KBM-7 (cell line): ENCODE results near the gene PCNX2.
"Not testable (repeated sequence)": the region's sequence is repeated elsewhere in the genome, so short reads cannot be mapped to it uniquely, and the experiment has no call there.

Experiments
- DNase-seq: peaks from one replicate; pipeline ENCODE4 v3.0.0-alpha.2; 2015
- in situ Hi-C: fragments of 300-500 bp; cut with MboI; formaldehyde crosslinking; loops from 2 replicates; pipeline ENCODE4 v1.14.3; 2020; ENCODE audit warnings: low sequenced_read_pairs, low pct_unique_long_range_greater_than_20kb, mixed read lengths

The PCNX2 gene

DNA sequence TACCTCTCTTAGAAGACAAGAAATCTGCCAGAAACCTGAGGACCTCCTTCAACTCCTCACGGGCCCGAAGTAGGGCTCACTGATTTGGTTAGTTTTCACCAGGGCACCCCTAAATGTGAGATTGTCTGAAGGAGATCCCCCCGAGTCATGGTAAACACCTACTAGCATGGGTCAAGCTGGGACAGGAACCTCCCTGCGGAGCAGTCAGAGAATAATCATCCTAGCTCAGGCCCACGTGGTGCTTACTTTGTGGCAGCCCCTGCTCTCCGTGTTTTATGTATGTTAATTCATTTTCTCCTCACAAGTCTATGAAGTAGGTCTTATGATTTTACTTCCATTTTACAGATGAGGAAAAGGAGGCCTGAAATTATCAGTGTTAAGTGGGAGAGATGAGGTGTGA, 206.9 kb downstream of the PCNX2 start:
- DNase-seq: no peak
- in situ Hi-C loops: no loop called here

DNA sequence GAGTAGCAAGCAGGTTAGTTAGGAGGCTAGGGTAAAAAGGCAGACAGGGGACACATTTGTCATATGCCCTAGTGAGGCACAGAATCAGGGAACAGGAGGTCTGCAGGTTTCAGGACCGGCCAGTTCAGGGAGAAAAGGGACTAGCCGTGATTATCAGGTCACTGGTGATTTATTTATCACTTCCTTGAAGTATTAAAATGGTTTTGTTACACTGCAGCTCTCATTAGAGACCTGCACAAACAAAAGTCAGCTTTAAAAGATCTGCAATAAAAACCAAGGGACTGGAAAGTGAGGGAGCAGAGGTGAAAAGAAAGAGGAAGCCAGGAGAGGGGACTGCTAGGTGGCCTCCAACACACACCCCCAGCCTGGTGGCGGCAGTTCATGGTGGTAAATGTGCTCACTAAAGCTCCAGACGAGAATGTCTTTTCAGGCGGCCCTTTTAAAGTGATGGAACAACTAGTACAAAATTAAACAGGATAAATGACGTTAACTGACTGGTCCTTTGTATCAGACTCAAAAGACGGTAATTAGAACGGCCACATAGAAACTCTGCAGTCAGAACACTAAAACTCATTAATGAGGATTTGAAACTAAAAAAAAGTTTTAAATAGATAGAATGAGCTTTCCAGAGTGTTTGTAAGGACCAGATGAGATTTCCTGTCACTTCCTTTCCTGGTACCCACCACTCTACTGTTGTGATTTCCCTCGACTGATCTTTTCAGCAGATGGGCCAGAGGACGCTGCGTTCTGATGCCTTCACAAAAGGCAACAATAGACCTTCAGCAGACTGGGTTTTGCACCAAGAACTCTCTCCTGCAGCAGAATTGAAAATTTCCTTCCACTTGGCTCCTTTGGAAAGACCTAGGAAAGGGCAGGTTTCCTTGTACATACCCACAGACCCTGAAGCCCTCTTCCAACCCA, 208.3 kb downstream of the PCNX2 start:
- in situ Hi-C loops: no loop called here
- DNase-seq: peak; percentile 47

DNA sequence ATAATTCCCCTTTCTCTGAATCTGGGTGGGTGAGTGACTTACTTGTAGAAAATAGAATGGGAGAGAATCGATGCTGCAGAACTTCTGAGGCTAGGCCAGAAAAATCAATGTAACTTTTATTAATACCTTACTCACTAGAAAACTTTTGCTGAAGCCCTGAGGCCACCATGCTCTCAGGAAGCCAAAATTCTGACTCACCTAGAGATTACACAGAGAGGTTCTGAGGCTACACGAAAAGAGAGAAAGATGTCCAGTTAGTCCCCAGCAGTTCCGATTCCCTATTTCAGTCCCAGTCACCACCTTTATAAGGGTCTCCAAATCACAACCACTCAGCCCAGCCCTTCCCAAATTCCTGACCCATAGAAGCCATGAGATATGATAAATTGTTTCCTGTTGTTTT, 210.0 kb downstream of the PCNX2 start:
- DNase-seq: no peak
- in situ Hi-C loops: no loop called here

DNA sequence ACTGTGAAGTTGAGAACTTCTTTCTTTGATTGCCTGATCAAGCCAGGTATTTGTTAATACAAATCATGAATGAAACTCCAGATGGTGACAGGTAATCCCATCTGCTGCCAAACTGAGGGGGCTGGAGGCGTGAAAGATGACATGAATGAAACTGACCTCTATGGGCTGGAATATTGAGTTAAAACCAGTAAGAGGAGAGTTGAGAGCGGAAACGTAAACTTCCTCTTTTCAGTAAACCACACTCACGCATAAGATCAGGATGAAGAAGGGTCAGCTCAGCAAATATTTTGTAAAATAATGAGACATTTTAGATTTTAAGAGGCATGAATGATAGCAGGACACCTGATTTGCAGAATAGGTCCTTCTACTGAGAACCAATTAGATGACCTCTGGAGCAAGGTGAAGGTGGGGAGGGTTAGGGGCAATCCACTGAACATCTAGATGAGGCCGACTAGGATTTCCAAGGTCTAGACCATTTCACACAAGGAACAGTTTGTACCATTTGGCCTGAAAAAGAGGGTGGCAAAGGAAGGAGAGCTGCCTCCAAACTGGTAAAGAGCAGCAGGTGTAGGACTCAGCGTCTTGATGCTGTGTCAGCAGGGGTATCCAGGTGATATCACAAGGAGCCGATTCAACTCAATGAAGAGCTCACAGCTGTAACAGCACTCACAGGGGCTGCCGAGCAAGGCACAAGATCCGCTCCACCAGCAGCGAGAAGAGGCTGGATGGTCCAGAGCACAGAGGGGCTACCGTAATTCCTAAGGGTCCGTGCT, 212.6 kb downstream of the PCNX2 start:
- in situ Hi-C loops: no loop called here
- peak; percentile 78 for DNase-seq

DNA sequence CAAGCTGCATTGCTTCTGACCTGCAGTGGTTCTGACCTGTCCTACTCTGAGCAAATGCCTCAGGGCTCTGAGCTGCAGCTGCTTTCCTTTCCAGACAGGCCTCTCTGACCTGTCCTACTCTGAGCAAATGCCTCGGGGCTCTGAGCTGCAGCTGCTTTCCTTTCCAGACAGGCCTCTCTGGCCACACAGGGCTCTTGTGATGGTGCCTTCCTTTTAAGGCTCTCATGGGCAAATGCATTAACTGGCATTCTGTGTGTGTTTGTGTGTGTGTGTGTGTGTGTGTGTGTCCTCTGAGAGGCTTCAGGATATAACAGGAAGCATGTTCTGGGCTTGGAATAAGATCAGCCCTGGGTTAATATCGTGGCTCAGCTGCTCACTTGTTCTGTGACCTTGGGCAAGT, 213.8 kb downstream of the PCNX2 start:
- in situ Hi-C loops: no loop called here
- DNase-seq: peak; percentile 28

DNA sequence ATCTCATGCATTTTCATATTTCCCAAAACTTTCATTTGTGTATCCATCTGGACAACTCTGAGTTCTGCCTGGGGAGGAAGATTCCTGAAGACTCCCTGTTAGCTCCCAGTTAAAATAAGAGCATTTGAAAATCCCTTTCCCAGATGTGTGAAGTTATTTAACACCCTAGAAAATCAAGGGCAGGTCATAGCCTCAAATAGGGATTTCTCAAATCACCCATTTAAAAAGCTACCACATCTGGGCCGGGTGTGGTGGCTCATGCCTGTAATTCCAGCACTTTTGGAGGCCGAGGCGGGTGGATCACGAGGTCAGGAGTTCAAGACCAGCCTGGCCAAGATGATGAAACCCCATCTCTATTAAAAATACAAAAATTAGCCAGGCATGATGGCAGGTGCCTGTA, 214.7 kb downstream of the PCNX2 start:
- in situ Hi-C loops, DNase-seq: not testable (repeated sequence)

DNA sequence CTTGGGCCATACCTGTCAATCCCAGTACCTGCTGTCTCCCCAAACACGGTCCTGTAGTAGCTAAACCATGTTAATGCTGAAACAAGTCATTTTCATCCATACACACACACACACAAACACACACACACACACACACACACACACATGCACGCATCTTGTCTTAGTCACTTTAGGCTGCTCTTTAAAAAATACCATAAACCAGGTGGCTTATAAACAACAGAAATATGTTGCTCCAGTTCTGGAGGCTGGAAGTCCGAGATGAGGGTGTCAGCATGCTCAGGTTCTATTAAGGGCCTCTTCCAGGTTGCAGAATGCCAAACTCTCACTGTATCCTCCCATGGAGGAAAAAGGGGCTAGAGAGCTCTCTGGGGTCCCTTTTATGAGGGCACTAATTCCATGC, 215.2 kb downstream of the PCNX2 start:
- no peak for DNase-seq
- in situ Hi-C loops: no loop called here

DNA sequence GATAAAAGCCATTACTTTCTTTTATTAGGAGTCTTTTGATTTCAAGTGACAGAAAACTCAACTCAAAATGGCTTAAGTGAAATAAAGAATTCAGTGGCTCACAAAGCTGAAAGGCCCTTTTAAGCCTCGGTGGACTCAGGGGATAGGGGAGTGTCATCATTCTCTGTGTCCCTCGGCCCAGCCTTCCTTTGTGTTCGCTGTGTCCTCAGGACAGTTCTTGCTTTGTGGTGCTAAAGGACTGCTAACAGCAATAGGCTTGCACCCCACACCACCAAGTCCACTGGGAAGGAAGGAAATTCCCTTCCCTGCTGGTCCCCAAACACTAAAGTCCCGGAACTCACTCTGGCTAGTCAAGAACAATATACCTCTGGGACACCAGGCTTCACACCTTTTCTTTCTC, 216.0 kb downstream of the PCNX2 start:
- in situ Hi-C loops: no loop called here
- DNase-seq: no peak

DNA sequence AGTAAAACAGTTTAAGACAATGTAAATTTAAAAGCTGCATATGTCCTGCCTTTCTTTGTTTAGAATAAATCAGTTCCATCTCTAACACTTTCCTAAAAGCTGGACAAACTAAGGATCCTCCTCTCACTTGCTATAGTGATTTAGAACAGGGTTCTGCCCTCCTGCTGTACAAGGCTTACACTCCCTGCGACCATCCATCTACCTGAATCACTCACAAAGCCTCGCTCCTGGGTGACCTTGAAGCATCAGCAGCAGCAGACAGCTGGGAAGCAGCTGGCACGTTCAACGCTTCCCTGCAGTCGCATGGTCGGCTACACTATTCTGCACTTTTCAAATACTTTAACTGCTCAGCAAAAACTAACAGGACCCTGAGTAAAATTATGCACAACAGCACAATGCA, 217.1 kb downstream of the PCNX2 start:
- DNase-seq: no peak
- in situ Hi-C loops: no loop called here

DNA sequence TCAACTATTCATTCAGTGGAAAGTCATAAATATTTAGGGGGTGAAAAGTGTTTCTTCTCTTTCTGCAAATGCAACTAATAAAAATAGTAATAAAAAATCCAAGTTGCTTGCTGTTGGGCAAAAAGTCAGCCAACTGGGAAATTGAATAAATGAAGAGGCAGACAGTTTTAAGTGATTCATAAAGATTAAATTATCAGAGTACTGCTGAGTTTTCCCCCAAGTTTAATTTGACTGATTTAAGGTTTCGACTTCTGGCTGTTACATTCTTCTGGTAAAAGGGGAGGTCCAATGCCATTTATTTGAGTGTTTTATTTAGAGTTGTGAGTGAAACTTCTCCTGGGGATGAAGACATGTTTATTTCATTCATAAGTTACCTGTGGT, 219.6 kb downstream of the PCNX2 start:
- DNase-seq: no peak
- in situ Hi-C loops: no loop called here

DNA sequence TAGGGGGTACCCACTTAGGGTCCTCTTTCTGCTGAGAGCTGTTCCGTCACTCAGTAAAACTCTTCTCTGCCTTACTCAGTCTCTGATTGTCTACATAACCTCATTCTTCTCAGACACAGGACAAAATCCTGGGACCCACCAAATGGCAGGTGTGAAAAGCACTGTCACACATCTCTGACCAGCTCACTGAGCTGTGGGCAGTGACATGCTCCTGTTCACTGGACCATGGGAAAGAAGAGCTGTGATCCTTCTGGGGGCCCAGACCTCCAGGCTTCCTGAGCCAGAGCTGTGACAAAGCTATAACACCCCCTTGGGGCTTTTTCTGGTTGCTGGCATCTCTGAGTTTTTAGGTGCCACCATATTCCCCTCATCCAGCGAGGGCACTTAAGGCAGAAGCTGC, 229.4 kb downstream of the PCNX2 start:
- DNase-seq: no peak
- in situ Hi-C loops: no loop called here

DNA sequence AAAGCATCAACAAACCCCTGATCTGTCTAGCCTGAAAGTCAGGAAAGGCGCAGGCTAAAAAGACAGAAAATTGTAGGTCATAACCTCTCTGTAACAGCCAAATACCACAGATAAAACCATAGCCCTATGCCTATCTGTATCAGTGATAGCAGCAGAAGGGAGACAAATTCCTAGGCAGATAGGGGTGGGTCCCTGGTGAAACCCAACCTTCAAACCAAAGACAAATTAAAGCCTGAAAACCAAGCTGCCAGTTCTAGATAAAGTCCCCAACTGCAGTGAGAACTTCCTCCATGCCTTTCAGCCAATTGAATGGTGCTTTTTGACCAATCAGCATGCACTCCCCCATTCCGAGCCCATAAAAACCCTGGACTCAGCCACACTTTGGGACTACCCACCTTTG, 229.8 kb downstream of the PCNX2 start:
- no peak for DNase-seq

DNA sequence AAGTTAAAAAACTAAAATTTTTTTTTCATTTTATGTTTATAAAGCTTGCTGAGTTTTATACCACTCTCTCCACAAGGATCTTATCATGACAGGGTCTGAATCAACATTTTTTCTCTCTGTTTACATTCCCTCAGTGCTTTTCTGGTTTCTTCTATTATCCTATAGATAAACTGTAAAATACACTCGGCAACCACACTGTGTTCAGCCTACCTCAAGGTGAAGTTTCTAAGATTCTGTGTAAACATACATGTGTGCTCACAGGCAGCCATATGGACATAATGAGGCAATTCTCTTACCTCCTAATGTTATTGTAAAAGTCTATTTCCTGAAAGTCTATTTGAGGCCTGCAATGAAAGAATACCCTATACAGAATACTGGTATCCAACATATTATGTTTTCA, 230.5 kb downstream of the PCNX2 start:
- no peak for DNase-seq
- in situ Hi-C loops: no loop called here

More for the DNA sequence above, 229.8 kb downstream of the PCNX2 start:
- in situ Hi-C loops: no loop called here

DNA sequence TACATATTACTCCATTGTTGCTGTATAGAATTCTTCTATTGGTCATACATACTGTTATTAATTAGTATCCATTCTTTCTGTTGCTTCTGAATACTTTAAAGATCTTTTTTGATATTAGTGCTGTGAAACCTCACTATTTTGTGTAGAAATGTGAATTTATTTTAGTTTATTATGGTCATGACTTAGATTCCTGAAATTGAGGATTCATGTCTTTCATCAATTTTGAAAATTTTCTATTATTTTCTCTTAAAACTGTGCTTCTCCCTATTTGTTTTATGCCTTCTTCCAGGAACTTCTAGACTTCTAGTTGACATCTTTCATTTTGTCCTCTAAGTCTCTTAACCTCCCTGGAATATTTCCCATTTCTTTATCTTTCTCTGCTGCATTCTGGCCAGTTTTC, 232.1 kb downstream of the PCNX2 start:
- in situ Hi-C loops: no loop called here
- DNase-seq: no peak

DNA sequence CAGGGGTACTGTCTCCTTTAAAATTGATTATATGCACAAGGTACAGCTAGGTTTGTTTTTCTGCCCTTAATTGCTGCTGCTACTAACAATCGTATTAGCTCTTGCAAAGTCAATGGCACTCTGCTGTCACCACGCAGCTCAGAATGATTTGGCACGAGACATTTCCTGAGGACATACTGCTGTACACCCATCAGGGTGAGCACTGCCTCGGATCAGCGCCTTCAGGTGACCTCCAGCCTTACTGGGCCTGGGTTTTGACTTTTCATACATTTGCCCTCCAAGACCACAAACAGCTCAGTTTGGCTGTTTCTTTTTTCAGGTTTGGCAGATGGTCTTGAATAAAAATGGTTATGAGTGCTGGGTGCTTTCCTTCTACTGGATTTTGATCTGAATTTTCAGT, 234.3 kb downstream of the PCNX2 start:
- in situ Hi-C loops: no loop called here
- DNase-seq: no peak

DNA sequence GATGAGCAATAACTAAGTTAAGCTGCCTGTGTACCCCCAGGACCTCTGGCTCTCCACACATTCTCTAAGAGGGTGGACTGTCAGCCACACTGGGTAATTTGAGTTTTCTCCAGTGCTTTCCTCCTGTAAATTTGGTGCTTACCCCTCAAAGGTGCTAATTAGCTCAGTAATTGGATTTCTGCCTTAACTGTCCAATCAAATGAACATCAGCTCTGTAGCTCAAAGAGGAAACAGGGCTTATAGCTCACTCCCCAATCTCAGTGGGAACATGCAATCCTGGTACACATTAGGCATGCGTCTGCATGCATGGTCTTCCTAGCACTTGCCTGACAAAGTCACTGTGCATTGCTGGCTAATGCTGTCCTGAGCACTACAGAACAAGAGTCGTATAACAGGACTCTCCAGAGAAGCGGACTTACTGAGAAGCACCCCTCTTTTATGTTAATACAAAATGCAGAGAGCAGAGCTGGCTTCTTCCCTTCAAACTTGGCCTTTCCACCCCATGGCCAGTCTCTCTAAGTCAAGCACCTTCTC, 235.0 kb downstream of the PCNX2 start:
- in situ Hi-C loops: no loop called here
- no peak for DNase-seq

DNA sequence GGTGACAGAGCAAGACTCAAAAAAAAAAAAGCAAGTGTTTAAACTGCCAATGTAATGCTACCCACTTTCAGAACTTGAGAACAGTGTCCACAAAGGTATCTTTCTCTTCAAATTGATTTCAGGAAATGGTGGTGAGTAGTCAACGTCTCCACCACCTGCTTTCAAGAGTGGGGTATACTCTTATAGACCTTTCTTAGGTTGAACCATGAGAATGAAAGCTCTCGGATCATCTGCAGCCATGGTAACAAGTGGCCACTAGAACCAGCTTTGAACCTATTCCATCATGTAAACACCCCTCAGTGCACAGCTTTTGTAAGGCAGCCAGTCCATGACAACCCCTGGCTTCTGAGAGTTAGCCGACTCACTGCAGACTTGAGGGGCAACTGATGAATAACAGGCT, 237.7 kb downstream of the PCNX2 start:
- in situ Hi-C loops: no loop called here
- DNase-seq: no peak

DNA sequence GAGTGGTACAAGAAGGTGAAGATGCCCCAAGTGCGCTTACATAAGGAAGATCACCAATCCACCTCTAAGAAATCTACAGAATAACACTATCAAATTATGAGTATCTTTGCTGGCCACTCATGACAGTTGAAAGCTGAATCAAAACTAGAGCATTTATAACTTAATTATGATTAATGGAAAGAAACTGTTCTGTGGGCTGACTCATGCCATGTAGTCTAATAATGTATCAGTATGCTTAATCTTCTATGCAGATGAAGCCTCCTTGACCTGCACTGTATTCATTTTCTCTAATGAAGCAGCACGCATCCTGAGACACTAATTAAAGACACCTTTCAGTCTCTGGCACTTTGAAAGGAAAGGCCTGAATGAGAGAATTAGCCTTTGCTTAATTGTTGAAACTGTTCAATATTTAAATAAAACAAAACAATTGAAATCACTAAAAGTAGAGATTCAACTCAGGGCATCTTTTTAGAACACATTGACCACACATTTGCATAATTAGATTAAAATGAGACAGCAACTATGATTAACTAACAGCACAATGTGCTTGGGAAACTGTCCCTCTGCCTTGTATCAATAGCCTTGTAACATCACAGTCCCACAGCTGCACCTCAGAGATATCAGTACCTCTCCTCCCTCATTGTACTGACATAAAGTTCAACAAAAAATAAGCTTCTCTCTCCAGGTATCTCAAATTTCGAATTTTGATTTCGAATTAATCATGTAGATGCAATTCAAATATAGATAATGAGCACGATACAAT, 239.5 kb downstream of the PCNX2 start:
- no peak for DNase-seq
- in situ Hi-C loops: no loop called here

DNA sequence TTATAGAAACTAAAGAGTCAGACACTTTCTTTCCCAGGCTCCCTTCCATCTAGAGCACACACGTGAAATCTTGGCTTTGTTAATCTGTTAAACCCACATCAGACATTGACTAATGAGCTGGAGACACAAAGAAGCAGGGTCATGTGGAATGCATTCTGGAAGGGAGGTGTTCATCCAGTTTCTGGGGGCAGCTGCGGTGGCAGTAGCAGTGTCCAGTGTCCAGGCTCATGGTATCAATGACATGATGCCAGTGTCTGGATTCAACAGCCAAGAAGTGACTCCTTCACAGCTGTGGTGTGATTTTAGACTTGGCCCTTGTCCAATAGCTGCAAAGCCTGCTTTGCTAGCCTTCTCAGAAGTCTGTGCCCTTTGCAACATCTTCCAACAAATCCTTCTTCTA, 249.9 kb downstream of the PCNX2 start:
- no peak for DNase-seq
- in situ Hi-C loops: no loop called here

DNA sequence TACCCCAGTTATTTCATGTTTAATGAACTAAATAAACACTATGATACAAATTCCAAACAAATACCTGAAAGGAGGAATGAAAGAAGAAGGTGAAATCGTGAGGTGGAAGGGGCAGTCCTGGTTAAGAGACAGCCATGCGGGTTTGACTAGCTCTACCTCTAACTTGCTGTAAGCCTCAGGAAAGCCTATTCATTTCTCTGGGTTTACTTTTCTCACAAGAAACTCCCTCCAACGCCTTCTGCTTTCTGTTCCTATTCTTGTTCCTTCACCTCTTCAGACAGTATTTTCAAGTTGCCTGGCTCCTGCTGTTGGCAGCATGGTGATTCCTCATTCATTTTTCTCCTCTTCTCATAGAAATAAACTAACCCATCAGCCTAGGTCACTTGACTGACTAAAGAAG, 252.7 kb downstream of the PCNX2 start:
- in situ Hi-C loops: no loop called here

More for the DNA sequence above, 252.7 kb downstream of the PCNX2 start:
- DNase-seq: no peak
